SK-N-SH (cell line): ENCODE measurements around the gene ZNF189.

Experiments used
- EP300 ChIP-seq, 2 experiments: IDR thresholded peaks; 2 replicates each; pipeline versions ENCODE4 v1.4.0 to v1.6.1; 2012; ENCODE audit warnings: borderline replicate concordance in 1 of 2, low read depth in 1 of 2, low read length in 1 of 2
- FOXM1 ChIP-seq: IDR thresholded peaks from 2 replicates; pipeline ENCODE4 v1.4.0; 2012; ENCODE audit warnings: low read depth, mild to moderate bottlenecking
- NRF1 ChIP-seq: IDR thresholded peaks from 2 replicates; pipeline ENCODE4 v1.6.1; 2012; ENCODE audit warnings: low read depth, mild to moderate bottlenecking, low read length
- POLR2AphosphoS5 ChIP-seq: IDR thresholded peaks from 2 replicates; pipeline ENCODE4 v1.6.1; 2012; ENCODE audit warnings: low read depth, low read length
- RAD21 ChIP-seq: IDR thresholded peaks from 2 replicates; pipeline ENCODE4 v1.6.1; 2012; ENCODE audit warnings: mild to moderate bottlenecking, low read length
- RFX5 ChIP-seq: IDR thresholded peaks from 2 replicates; pipeline ENCODE4 v1.6.1; 2012; ENCODE audit warnings: mild to moderate bottlenecking, improper control_type of control experiment, low read length
- SIN3A ChIP-seq: IDR thresholded peaks from 2 replicates; pipeline ENCODE4 v1.6.1; 2012; ENCODE audit warnings: low read depth, mild to moderate bottlenecking, low read length, moderate library complexity, borderline replicate concordance
- TAF1 ChIP-seq: IDR thresholded peaks from 2 replicates; pipeline ENCODE4 v1.6.1; 2012; ENCODE audit warnings: low read depth, mild to moderate bottlenecking, low read length, moderate library complexity, borderline replicate concordance
- TCF12 ChIP-seq: IDR thresholded peaks from 2 replicates; pipeline ENCODE4 v1.4.0; 2012
- TF ChIP-seq, protein P1 (sequence below): fragments of 200-600 bp; sonication (generic); IDR thresholded peaks from 2 replicates; pipeline ENCODE4 v1.6.1; 2017; ENCODE audit warnings: antibody characterized with exemption, mild to moderate bottlenecking, moderate library complexity
- TF ChIP-seq, protein P2 (sequence below): IDR thresholded peaks from 2 replicates; pipeline ENCODE4 v1.4.0; 2012; ENCODE audit warnings: low read depth
- TF ChIP-seq, protein P3 (sequence below): fragments of 150-350 bp; IDR thresholded peaks from 2 replicates; pipeline ENCODE4 v1.6.1; 2016; ENCODE audit warnings: mild to moderate bottlenecking, low read depth, low read length

DNA sequence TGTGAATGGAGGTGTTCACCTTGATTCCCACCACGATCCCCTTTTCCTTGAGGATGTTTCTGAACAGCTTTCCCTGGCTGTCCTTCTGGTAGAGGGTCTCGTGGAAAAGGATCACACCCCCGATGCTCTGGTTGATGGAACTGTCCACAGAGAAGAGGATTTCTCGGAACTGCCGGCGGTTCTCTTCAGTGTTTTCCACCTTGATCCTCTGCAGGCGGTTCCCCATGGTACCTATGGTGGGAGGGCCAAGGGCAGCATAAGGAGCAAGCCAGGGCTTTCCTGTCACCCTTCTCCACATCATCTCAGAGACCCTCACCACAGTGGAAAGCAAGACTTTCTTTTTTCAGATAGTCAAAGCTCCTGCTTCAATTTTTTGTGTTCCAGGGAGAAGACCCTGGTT is 31.1 kb downstream of the ZNF189 start:
- TF ChIP-seq, protein P1, sequence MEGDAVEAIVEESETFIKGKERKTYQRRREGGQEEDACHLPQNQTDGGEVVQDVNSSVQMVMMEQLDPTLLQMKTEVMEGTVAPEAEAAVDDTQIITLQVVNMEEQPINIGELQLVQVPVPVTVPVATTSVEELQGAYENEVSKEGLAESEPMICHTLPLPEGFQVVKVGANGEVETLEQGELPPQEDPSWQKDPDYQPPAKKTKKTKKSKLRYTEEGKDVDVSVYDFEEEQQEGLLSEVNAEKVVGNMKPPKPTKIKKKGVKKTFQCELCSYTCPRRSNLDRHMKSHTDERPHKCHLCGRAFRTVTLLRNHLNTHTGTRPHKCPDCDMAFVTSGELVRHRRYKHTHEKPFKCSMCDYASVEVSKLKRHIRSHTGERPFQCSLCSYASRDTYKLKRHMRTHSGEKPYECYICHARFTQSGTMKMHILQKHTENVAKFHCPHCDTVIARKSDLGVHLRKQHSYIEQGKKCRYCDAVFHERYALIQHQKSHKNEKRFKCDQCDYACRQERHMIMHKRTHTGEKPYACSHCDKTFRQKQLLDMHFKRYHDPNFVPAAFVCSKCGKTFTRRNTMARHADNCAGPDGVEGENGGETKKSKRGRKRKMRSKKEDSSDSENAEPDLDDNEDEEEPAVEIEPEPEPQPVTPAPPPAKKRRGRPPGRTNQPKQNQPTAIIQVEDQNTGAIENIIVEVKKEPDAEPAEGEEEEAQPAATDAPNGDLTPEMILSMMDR, result no peak
- TF ChIP-seq NRF1, result no peak
- TF ChIP-seq, protein P2, sequence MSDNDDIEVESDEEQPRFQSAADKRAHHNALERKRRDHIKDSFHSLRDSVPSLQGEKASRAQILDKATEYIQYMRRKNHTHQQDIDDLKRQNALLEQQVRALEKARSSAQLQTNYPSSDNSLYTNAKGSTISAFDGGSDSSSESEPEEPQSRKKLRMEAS, result no peak
- no peak for TF ChIP-seq TAF1
- no peak for TF ChIP-seq TCF12
- no peak for TF ChIP-seq FOXM1
- no peak for TF ChIP-seq POLR2AphosphoS5
- TF ChIP-seq, protein P3, sequence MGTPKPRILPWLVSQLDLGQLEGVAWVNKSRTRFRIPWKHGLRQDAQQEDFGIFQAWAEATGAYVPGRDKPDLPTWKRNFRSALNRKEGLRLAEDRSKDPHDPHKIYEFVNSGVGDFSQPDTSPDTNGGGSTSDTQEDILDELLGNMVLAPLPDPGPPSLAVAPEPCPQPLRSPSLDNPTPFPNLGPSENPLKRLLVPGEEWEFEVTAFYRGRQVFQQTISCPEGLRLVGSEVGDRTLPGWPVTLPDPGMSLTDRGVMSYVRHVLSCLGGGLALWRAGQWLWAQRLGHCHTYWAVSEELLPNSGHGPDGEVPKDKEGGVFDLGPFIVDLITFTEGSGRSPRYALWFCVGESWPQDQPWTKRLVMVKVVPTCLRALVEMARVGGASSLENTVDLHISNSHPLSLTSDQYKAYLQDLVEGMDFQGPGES, result no peak
- TF ChIP-seq EP300 (IDR thresholded peaks at IDR 0.05; ENCODE audit: borderline replicate concordance in 1 of 2, low read depth in 1 of 2, low read length in 1 of 2), result no peak
- no peak for TF ChIP-seq RAD21
- TF ChIP-seq SIN3A, result no peak
- no peak for TF ChIP-seq RFX5
